HG02759 (cell line): ENCODE results near the gene SLA2.
"Not testable (repeated sequence)": the region's sequence is repeated elsewhere in the genome, so short reads cannot be mapped to it uniquely, and the experiment has no call there.

Experiments
- ATAC-seq: cut with Tn5 transposase; IDR thresholded peaks from one replicate; pipeline ENCODE4 v1.9.1; 2021; ENCODE audit warnings: mild to moderate bottlenecking, moderate library complexity; ENCODE audit not compliant: unreplicated experiment

SLA2 gene

DNA sequence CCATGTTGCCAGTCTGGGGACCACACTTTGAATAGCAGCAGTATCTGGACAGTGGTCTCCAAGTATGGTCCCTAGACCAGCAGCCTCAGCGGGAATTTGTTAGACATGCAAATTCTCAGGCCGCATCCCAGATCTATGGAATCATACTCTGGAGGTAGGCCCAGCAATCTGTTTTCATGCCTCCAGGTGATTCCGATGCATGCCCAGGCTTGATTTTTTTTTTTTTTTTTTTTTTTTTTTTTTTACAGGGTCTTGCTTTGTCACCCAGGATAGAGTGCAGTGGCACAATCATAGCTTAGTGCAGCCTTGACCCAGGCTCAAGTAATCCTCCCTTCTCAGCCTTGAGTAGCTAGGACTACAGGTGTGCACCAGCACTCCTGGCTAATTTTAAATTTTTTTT is 682 bp upstream of the SLA2 start:
- ATAC-seq: no peak

DNA sequence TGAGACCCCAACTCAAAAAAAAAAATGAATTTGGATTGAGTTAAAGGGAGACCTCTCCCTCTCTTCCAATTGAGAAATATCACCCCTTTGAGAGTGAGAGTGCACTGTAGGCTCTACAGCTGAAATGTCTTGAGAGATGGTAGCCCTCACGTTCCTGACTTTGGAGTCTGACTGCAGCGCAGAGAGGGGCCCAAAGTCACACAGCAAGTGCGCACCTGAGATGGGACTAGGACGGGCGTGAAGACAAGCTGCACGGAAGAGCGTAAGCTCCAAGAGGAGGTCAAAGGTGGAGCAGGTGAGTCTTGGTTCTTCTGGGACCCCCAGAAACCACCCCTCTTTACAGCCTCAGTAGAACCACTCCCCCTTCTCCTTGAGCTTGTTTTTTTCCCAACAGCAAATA is 643 bp downstream of the SLA2 start:
- no peak for ATAC-seq

DNA sequence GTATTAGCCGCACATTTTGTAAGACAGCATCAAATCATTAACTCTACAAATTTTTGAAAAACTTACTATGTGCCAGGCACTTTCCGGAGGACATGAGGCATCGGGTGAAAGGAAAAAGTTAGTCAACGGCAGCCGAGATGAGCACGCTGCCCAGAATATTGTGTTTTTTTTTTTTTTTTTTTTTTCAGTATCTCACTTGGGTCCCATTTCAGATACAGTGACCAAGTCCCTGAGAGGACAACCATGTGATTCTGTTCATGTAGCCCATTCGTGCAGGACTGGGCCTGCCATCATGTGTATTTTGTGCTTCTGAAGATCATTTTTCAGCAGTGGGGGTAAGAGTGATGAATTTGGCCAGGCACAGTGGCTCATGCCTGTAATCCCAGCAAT is 1.3 kb downstream of the SLA2 start:
- ATAC-seq: no peak

DNA sequence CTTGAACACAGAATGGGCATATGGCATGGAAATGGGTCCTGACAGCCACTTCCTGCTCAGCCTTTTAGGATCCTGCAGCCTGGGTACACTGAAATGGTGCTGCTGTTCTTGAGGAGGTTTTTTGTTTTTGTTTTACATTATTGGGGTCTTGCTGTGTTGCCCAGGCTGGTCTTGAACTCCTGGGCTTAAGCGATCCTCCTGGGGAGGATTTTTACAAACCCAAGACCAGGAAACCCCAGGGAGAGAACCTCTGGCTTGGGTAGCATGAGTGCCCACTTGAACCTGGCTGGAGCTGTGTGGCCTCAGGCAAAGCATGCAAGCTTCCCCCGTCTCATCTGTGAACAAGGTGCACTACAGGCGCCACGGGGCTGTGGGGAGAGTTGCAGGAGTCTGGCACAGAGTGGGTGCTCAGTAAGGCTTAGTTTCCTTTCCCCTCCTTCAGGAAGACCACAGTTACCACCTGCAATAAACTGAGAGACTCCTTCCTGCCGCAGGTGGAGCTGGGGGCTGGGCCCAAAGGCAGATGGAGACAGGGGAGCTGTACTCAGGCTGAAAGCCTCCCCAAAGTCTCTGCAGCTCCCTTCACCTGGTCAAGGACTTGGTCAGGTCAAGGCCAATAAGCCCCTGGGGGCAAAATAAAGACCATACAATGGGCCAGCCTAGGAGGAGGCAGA is 1.8 kb downstream of the SLA2 start:
- ATAC-seq: no peak

DNA sequence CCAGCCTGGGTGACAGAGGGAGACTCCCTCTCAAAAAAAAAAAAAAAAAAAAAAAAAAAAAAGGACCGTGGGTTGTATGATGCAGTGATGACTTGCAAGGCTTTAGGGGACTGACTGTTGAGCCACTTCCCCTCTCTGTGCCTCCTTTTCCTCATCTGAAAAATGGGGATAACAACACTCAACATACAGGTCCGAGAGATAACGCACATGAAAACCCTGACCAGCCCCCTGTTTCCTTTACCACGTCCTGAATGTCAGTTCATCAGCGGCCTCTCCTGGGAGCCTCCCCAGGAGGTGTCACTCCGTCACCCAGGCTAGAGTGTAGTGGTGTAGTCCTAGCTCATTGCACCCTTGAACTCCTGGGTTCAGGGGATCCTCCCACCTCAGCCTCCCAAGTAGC is 3.9 kb downstream of the SLA2 start:
- ATAC-seq: no peak

DNA sequence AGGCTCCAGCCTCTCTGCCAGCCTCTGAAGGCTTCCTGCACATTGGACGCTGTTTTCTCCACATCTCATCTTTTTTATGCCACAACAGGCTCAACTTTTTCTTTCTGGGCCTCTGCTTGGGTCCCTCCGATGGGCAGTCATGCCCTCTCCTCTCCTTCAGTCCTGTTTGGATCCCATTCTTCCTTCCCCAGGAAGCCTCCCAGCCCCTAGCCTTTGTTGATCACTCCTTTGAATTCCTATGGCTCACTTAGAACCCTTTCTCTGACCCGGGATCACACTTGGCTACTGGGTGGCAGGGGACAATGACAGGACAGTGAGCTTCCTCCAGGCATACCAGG is 4.5 kb downstream of the SLA2 start:
- ATAC-seq: no peak

DNA sequence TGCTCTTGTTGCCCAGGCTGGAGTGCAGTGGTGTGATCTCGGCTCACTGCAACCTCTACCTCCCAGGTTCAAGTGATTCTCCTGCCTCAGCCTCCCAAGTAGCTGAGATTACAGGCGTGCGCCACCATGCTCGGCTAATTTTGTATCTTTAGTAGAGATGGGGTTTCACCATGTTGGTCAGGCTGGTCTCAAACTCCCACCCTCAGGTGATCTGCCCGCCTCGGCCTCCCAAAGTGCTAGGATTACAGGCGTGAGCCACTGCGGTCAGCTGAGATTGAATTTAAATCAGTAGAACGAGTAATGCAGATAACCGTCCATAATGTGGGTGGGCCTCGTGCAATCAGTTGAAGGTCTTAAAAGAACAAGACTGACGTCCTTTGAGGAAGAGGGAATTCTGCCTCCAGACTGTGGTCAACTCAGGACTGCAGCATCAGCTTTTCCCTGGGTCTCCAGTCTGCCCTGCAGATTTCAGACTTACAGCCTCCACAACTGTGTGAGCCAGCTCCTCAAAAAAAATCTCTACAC is 7.1 kb downstream of the SLA2 start:
- not testable (repeated sequence) for ATAC-seq

DNA sequence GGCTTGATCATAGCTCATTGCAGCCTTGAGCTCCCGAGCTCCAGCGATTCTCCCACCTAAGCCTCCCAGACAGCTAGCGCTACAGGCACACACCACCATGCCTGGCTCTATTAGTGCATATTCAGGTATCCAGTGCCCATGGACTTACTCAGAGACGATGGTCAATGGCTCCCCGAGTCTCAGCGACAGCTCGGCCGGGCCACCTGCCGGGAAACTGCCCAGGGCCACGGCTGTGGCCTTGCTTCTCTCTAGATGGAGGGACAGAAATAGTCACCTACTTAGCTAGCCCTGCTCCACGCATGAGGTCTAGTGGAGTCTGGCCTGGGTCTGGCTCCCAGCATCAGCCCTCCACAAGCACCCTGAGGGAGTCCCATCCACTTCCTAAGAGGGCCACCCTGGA is 11.7 kb downstream of the SLA2 start:
- ATAC-seq: no peak

DNA sequence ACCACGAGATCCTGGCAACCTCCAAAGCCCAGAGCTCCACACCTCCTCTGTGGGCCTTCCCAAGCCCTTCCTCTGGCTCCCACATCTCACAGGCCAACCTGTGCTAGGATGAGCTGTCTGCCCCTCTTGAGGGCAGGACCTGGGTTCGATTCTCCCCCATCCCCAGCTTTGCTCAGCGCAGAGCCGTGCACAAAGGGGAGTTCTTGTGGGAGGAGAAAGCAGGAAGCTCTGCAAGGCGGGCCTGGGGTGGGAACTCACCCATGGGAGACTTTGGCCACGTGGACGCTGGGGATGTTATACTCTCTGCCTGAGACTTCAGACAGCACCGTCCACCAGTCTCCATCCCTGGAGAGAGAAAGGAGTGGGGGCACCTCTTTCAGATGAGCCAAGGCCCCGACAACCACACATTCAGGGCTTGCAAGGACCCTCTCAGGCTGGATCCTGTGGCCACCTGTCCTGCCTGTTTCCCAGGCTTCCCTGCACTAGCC is 12.7 kb downstream of the SLA2 start:
- no peak for ATAC-seq

DNA sequence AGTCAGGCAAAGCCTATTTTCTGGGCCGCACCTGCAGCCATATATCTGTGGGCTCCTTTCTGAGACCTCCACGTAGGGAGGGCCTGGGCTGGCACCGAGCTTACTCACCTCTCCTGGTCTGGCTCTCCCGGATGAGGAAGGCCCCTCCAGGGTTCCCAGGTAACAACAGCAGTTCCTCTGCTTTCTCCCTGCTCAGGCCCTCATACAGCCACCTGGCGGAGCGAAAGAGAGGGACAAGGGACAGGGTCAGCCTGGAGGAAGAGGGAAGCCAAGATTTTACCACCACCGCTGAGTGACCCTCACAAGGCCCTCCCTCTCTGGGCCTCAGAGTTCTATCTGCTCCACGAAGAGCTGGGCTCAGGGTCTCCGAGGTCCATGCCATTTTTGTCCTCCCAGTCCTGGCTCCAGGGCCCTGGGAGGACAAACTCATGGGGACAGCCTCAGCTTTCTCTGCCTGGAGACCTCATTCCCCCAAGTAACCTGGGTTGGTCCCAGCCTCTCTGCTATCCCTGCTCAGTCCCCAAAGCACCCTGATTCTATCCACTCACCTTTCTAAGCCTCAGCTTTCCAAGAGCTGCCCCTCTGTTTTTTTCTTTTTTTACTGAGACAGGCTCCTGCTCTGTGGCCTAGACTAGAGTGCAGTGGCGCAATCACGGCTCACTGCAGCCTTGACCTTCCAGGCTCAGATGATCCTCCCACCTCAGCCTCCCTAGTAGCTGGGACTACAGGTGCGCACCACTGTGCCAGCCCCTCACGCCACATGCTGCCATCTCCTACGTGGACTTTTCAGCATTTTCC is 13.3 kb downstream of the SLA2 start:
- no peak for ATAC-seq

DNA sequence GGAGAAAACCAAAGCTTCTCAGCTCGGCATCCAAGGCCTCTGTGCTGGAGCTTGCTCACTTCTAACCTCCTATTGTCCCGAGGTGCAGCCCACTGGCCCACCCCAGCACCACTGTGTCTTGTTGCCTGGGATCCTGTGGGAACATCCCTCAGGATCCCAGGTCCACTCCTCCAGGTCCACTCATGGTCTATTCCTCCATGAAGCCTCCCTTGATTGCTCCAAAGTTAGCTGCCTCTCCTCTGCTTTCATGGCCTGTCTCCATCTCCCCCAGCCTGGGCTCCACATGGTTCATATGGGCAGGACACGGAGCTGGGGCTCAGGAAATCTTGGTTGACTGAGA is 13.9 kb downstream of the SLA2 start:
- no peak for ATAC-seq

DNA sequence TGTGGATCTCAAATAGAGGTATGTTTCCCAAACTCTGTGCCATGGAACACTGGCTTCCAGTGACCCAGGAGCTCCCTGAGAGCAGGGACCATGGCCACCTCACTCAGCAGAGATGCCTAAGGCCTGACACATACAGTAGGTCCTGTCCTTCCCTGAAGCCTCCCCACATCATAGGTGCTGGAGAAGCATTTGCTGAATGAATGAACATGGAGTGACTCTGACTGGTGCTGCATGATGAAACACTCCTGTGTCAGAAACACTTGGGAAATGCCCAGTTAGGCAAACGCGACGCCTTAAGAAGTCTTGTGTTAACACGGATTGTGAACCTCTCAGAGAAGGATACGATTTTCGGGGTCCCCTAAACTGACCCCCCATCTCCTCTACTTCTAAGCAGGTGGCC is 14.3 kb downstream of the SLA2 start:
- no peak for ATAC-seq

DNA sequence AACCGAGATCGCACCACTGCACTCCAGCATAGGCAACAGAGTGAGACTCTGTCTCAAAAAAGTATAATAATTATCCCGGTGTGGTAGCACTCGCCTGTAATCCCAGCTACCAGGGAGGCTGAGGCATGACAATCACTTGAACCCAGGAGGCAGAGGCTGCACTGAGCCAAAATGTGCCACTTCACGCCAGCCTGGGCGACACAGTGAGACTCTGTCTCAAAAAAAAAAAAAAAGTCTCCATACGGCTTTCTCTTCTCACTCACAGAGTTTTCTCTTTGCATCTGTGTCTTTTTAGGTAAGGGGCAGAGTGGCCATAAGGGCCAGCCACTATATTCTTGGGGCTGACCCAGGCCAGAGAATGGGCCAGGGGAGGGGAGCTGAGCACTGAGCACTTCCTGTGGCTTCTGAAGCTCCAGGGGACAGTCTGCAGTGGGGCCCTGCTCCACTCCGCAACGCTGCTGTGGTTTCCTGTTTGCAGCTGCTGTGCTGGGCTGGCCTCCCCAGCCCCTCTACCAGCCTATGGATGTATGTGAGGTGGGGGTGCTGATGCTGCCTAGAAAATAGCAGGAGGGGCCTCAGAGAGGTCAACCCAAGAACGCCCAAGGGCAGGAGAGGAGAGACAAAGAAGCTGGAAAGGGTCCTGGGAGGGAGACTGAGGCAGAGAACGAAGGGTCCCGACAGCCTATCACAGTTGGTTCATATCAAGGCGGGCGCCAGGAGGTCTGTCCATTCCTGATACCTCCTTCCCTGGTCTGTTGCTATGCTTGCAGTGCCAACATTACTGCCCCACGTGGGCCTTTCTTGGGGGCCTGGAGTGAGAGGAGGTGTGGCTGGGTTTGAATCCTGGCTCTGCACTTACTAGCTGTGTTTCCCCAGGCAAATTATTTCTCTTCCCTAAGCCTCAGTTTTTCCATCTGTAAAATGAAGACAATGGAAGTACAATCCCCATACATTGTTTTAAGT is 16.0 kb downstream of the SLA2 start:
- ATAC-seq: no peak

DNA sequence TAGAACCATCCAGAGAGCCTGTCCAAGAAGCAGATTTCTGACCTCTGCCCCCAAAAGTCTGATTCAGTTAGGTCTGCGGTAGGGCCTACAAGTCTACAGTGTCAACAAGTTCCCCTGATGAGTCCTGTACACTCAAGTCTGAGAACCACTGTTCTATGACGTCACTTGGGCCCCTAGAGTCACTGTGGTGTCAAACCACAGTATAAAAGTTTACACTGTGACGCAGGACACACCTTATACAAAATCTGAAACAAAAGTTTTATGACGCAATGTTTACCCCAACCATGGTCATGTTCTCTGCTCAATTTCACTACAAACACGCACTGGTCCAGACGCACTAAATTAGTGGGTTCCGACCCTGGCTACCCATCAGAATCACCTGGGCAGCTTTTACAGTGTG is 17.9 kb downstream of the SLA2 start:
- ATAC-seq: no peak

DNA sequence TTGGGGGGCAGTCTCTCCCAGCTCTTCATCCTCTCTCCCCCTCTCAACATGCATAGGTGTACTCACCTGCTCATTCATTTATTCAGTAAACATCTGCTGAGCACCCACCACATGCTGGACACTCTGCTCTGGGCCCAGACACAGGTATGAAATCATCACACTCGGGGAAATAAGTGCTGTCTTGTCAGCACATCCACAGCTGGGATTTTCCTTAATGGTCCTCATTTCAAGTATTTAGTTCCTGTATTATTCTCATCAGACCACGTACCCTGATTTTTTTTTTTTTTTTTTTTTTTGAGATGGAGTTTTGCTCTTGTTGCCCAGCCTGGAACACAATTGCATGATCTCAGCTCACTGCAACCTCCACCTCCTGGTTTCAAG is 21.1 kb downstream of the SLA2 start:
- ATAC-seq: no peak

DNA sequence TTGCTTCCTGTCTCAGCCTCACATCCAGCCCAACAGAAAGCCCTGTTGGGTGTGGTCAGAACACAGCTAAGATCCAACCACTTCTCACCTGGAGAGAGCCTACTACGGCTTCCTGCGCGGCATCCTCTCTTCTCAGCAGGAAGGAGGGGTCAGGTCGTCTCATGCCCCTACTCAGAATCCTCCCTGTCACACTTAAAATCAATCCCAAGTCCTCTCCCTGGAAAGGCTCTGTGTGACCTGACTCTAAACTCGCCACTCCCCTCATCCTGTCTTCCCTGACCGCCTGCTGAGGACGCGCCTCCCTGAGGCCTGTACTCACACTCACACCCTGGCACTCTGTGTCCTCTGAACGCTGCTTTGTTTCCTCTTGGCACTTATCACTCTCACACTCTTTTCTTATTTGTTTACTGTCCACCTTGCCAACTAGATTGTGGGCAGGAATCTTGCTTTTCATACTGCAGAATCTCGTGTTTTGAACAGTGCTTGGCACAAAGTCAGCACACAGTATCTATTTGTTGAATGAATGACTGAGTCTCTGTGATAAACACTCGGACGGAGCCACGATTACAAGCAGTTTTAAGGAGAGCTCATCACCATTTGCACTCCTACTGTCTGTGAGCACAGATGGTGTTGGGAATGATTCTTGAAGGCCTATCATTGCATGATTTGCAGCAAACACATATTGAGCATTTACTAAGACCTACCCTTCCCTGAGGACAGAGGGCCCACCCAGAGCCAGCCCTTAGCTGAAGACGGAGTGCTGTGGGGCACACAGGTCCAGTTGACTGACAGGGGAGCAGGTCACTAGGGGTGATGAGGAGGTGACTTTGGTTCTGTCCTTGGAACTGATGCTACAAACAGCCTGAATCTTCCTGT is 21.7 kb downstream of the SLA2 start:
- no peak for ATAC-seq

DNA sequence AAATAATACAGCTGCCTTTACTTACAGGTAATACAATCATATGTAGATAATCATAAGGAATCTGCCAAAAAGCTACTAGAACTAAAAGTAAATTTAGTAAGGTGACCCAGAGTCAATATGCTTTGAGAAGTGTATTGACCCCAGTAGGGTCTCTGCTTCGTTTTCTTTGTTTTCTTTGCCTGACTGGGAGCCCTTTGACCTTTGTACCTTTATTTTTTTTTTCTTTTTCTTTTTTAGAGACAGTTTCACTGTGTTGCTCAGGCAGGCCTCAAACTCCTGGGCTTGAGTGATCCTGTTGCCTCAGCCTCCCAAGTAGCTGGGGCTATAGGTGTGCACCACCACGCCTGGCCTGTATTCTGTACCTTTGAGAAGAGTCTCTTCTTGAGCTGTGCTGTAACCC is 22.6 kb downstream of the SLA2 start:
- ATAC-seq: no peak

DNA sequence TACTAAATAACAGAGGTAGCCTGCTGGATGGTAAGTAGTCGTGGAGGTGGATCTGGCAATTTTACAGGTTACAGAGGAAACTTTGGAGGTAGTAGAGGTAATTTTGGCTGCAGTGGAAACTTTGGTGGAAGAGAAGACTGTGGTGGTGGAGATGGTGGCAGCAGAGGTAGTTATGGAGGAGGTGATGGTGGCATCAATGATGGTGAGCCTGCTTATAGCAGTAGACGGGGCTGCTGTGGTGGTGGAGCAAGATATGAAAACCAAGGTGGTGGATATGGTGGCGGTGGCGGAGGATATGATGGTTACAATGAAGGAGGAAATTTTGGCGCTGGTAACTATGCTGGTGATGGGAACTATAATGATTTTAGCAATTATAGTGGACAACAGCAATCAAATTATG is 25.1 kb downstream of the SLA2 start:
- no peak for ATAC-seq

DNA sequence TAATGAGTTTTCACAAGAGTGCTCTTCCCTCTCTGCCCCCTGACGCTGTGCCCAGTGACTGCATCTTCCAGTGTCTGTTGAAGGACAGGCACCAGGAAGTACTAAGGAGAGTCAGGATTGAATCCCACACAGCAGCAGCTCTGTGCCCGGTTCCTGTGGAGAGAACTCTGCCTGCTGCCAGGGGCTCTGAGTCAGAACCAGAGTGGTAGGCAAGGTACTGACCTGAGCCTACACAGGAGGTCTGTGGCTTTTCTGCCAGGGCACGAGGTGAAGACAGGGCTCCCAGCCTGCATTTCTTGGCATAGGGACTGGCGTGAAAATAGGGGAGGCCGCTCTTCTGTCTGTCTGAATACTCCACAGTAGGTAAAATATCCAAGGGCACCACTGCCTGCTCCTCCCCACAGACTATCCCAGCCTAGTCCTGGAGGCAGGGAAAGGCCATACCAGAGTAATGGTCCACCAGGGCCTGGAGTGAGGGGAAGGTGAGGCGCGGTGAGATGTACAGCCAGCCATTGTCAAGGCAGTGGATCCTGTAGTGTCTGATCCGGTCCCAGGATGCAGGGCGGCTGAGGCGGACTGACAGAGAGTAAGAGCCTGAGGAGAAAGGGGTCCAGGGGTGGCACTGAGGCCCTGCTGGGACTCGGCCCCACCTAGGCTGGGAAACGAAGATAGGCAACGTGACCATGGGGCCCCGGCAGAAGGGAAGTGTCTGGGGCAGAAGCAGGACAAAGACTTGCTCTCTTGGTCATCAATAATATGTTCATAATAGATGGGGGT is 31.0 kb downstream of the SLA2 start:
- ATAC-seq: no peak

DNA sequence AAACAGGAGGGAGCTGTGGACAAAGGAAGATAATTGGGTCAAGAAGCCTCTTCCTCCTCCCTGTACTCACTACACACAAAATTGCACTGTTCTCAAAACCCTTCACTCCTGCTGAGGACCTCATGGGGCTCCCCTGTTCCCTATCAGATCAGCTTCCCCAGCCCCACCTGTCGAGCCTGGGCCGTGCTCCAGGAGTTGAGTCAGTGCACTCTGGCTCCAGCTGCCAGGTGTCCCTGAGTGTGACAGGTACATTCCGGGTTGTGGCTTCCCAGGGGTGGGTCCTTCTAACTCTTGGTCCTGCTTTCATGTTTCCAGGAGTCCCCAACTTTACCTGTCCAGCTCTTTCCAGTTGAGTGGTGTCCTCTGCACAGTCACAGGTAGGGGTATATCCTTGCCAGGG is 32.0 kb downstream of the SLA2 start:
- no peak for ATAC-seq
